Measurements from ENCODE around the gene MYF6.

MYF6 gene

DNA sequence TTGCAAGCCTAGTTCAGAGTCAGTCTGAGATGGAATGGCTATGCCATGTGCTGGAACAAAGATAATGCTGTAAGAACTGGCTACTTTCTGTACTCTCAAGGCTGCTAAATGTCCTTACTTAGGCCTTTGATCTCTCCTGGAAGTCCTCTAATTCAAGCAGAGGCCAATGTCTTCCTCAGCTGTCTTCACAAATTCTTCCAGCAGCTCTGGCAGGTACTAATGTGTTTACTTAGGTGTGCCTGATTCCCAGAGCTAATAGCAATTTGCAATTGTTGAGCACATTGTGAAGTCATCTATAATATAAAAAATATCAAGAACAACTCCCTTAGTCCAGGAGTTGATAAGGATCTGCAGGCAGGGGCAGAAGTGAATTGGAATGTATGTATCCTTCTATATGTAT, 5.4 kb downstream of the MYF6 start:
- no peak for TF ChIP-seq GABPA (IDR thresholded peaks at IDR 0.05; ENCODE audit: low read depth)
- TF ChIP-seq, protein P1, sequence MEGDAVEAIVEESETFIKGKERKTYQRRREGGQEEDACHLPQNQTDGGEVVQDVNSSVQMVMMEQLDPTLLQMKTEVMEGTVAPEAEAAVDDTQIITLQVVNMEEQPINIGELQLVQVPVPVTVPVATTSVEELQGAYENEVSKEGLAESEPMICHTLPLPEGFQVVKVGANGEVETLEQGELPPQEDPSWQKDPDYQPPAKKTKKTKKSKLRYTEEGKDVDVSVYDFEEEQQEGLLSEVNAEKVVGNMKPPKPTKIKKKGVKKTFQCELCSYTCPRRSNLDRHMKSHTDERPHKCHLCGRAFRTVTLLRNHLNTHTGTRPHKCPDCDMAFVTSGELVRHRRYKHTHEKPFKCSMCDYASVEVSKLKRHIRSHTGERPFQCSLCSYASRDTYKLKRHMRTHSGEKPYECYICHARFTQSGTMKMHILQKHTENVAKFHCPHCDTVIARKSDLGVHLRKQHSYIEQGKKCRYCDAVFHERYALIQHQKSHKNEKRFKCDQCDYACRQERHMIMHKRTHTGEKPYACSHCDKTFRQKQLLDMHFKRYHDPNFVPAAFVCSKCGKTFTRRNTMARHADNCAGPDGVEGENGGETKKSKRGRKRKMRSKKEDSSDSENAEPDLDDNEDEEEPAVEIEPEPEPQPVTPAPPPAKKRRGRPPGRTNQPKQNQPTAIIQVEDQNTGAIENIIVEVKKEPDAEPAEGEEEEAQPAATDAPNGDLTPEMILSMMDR (IDR thresholded peaks at IDR 0.05; ENCODE audit: insufficient read depth, low read length), result no peak
- no peak for TF ChIP-seq POLR2AphosphoS5 (IDR thresholded peaks at IDR 0.05; ENCODE audit: low read depth)
- TF ChIP-seq, protein P2, sequence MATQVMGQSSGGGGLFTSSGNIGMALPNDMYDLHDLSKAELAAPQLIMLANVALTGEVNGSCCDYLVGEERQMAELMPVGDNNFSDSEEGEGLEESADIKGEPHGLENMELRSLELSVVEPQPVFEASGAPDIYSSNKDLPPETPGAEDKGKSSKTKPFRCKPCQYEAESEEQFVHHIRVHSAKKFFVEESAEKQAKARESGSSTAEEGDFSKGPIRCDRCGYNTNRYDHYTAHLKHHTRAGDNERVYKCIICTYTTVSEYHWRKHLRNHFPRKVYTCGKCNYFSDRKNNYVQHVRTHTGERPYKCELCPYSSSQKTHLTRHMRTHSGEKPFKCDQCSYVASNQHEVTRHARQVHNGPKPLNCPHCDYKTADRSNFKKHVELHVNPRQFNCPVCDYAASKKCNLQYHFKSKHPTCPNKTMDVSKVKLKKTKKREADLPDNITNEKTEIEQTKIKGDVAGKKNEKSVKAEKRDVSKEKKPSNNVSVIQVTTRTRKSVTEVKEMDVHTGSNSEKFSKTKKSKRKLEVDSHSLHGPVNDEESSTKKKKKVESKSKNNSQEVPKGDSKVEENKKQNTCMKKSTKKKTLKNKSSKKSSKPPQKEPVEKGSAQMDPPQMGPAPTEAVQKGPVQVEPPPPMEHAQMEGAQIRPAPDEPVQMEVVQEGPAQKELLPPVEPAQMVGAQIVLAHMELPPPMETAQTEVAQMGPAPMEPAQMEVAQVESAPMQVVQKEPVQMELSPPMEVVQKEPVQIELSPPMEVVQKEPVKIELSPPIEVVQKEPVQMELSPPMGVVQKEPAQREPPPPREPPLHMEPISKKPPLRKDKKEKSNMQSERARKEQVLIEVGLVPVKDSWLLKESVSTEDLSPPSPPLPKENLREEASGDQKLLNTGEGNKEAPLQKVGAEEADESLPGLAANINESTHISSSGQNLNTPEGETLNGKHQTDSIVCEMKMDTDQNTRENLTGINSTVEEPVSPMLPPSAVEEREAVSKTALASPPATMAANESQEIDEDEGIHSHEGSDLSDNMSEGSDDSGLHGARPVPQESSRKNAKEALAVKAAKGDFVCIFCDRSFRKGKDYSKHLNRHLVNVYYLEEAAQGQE (IDR thresholded peaks at IDR 0.05; ENCODE audit: insufficient replicate concordance, low read depth), result no peak
- no peak for TF ChIP-seq SPI1 (IDR thresholded peaks at IDR 0.05; ENCODE audit: borderline replicate concordance, low read depth)
- no peak overlapping the region for H3K27ac ChIP-seq (replicated peaks)
- H3K4me3 ChIP-seq (replicated peaks; ENCODE audit: insufficient read depth, low read length), result no peak overlapping the region
- peaks cover 67% of the 10 kb centered on the region for H3K27me3 ChIP-seq (ENCODE audit: insufficient read depth, poor library complexity, severe bottlenecking)
- no peak for DNase-seq (ENCODE audit: low read depth in 1 of 2, low spot score in 1 of 2)

DNA sequence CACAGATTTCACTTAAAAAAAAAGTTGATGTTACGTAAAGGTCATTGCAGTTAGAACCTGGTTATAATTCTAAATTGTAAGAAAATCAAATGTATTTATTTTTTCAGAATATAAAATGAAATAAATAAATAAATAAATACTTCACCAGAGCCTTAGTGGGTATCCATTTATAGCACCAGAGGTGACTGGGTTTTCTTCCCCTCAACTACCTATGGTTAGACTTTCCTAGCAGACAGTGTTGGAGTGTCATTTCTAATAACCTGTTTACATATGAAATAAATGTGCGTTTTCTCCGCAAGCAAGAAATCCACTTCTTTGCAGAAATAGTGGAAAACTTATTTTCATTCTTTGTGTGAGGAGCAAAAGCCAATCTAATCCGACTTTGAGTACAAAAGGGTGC, 6.0 kb downstream of the MYF6 start:
- peaks cover 61% of the 10 kb centered on the region for H3K27me3 ChIP-seq (ENCODE audit: insufficient read depth, poor library complexity, severe bottlenecking)
- DNase-seq (ENCODE audit: low read depth in 1 of 2, low spot score in 1 of 2), result no peak
- no peak overlapping the region for H3K27ac ChIP-seq (replicated peaks)
- no peak overlapping the region for H3K4me3 ChIP-seq (replicated peaks; ENCODE audit: insufficient read depth, low read length)
- TF ChIP-seq POLR2AphosphoS5 (IDR thresholded peaks at IDR 0.05; ENCODE audit: low read depth) (no peak), GABPA (IDR thresholded peaks at IDR 0.05; ENCODE audit: low read depth) (no peak), SPI1 (IDR thresholded peaks at IDR 0.05; ENCODE audit: borderline replicate concordance, low read depth) (no peak)
- TF ChIP-seq, protein P2 (IDR thresholded peaks at IDR 0.05; ENCODE audit: insufficient replicate concordance, low read depth), result no peak
- TF ChIP-seq, protein P1 (IDR thresholded peaks at IDR 0.05; ENCODE audit: insufficient read depth, low read length), result no peak

DNA sequence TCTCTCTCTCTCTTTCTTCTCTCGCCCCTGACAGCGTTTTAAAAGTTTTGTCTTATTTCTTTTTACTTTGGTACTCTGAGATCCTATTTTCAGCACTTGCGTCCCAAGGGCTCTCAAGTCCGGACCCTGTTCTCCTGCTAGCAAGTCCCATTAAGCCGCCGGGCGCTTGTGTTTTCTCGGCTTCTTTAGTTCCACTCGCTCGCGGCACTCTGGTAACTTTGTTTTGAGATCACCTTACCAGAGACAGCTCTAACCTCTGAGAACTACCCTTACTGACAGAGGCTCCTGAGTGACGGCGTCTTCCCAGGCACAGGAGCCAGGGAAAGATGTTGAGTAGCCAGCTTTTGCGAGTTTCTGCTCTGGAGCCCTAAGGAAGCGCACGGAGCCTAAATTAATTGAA, 6.6 kb downstream of the MYF6 start:
- no peak overlapping the region for H3K4me3 ChIP-seq (replicated peaks; ENCODE audit: insufficient read depth, low read length)
- H3K27me3 ChIP-seq (ENCODE audit: insufficient read depth, poor library complexity, severe bottlenecking), result peaks cover 55% of the 10 kb centered on the region
- no peak for DNase-seq (ENCODE audit: low read depth in 1 of 2, low spot score in 1 of 2)
- H3K27ac ChIP-seq (replicated peaks), result no peak overlapping the region
- TF ChIP-seq POLR2AphosphoS5 (IDR thresholded peaks at IDR 0.05; ENCODE audit: low read depth) (no peak), GABPA (IDR thresholded peaks at IDR 0.05; ENCODE audit: low read depth) (no peak), SPI1 (IDR thresholded peaks at IDR 0.05; ENCODE audit: borderline replicate concordance, low read depth) (no peak)
- TF ChIP-seq, protein P2 (IDR thresholded peaks at IDR 0.05; ENCODE audit: insufficient replicate concordance, low read depth), result no peak
- TF ChIP-seq, protein P1 (IDR thresholded peaks at IDR 0.05; ENCODE audit: insufficient read depth, low read length), result no peak

Measured in HL-60 (cell line).